Activated CD8-positive, alpha-beta memory T cell treated with anti-CD3 and anti-CD28 coated beads, Interleukin-2, amount 50 U/mL, for 1 hour (primary cell): ENCODE data around the gene ARHGAP19.

ENCODE experiments used
- DNase-seq: peaks from one replicate; pipeline ENCODE4 v3.0.0-alpha.2; 2020; ENCODE audit errors: extremely low read depth

ARHGAP19 gene

GRCh38 chr10:97192952-97193435 is 99.4 kb downstream of the ARHGAP19 start:
- DNase-seq = no peak

GRCh38 chr10:97190450-97190849 is 102.0 kb downstream of the ARHGAP19 start:
- DNase-seq = no peak

- no peak for DNase-seq
These were observed 104.2 kb downstream of the ARHGAP19 start for GRCh38 chr10:97188261-97188711.

GRCh38 chr10:97186911-97187310 is 105.5 kb downstream of the ARHGAP19 start:
- DNase-seq = no peak

GRCh38 chr10:97185326-97186058 is 106.9 kb downstream of the ARHGAP19 start, which contains the start of gene SLIT1:
TSS of gene SLIT1 (minus strand) at chr10:97185959. CDS start at chr10:97185674, 285 bp downstream.
- DNase-seq = no peak

- no peak for DNase-seq
These were observed 107.5 kb downstream of the ARHGAP19 start for GRCh38 chr10:97184971-97185325.

- DNase-seq = no peak
These were observed 109.1 kb downstream of the ARHGAP19 start for GRCh38 chr10:97183314-97183713.

GRCh38 chr10:97182288-97182990 is 110.0 kb downstream of the ARHGAP19 start:
- no peak for DNase-seq

- DNase-seq = no peak
These were observed 111.5 kb downstream of the ARHGAP19 start for GRCh38 chr10:97180986-97181385.

- no peak for DNase-seq
These were observed 112.1 kb downstream of the ARHGAP19 start for GRCh38 chr10:97180363-97180755.

- DNase-seq = no peak
These were observed 112.6 kb downstream of the ARHGAP19 start for GRCh38 chr10:97179731-97180362.

- DNase-seq = no peak
These were observed 113.1 kb downstream of the ARHGAP19 start for GRCh38 chr10:97179311-97179710.

GRCh38 chr10:97178074-97178473 is 114.4 kb downstream of the ARHGAP19 start:
- no peak for DNase-seq

GRCh38 chr10:97176226-97176625 is 116.2 kb downstream of the ARHGAP19 start:
- DNase-seq = no peak

- DNase-seq = no peak
These were observed 116.9 kb downstream of the ARHGAP19 start for GRCh38 chr10:97175586-97175985.

- DNase-seq = no peak
These were observed 117.5 kb downstream of the ARHGAP19 start for GRCh38 chr10:97174941-97175340.

- DNase-seq = no peak
These were observed 118.1 kb downstream of the ARHGAP19 start for GRCh38 chr10:97174276-97174775.

GRCh38 chr10:97173036-97173435 is 119.4 kb downstream of the ARHGAP19 start:
- DNase-seq = no peak
